GM12878 (cell line): ENCODE results near the gene SPRING1. TPM values are rescaled to one million over a fixed set of nuclear protein-coding genes. Genes with fewer than 3 reads are reported as not detected.

Experiments
- ATAC-seq: fragments of 200-7000 bp; cut with Tn5 transposase; 3 replicates; pipeline ENCODE4 v1.9.1; 2020; ENCODE audit warnings: mild to moderate bottlenecking, moderate library complexity
- BruUV-seq: library from RNA; stranded (reverse); fragments of 400-500 nt; replicated peaks from 2 replicates; lab custom pipeline; 2021; lab: Mats Ljungman, UMichigan
- CTCF ChIA-PET: fragments of 300-600 bp; sonication (Branson Sonifier 250); formaldehyde crosslinking; extraction: SDS; loops from one replicate; lab custom pipeline; 2021; ENCODE audit warnings: inconsistent platforms; lab: Yijun Ruan, JAX
- POLR2A ChIA-PET: fragments of 350-600 bp; formaldehyde crosslinking; extraction: SDS; loops from one replicate; lab custom pipeline; 2021; ENCODE audit warnings: inconsistent platforms; lab: Charles Lee
- RAD21 ChIA-PET: fragments of 300-600 bp; sonication (Branson Sonifier 250); formaldehyde crosslinking; loops from one replicate; lab custom pipeline; 2023; ENCODE audit warnings: antibody characterized with exemption; ENCODE audit not compliant: unreplicated experiment; lab: Charles Lee
- SMC1A ChIA-PET: fragments of 300-600 bp; sonication (Branson Sonifier 250); formaldehyde crosslinking; loops from one replicate; lab custom pipeline; 2023; ENCODE audit not compliant: unreplicated experiment, uncharacterized antibody; lab: Charles Lee
- DNase-seq: peaks from one replicate; pipeline ENCODE4 v3.0.0-alpha.2; 2011; ENCODE audit warnings: low read depth, low spot score
- FAIRE-seq: peaks from 3 replicates; lab custom pipeline; 2011; peaks lifted over from hg19 to GRCh38; lab: Jason Lieb, UNC
- H2AFZ ChIP-seq: 2 replicates; pipeline ENCODE4 v1.6.0; 2011; ENCODE audit warnings: low read depth, low read length, control low read depth; ENCODE audit not compliant: control insufficient read depth
- H3K27ac ChIP-seq: 2 replicates; pipeline ENCODE4 v1.5.1; 2011; ENCODE audit warnings: control low read depth; ENCODE audit not compliant: control insufficient read depth, insufficient read depth
- H3K27me3 ChIP-seq, 2 experiments: replicated peaks in 1 of 2; 2 replicates each; pipeline versions ENCODE4 v1.6.0 to v1.6.1; 2011; ENCODE audit warnings: low read length in 1 of 2; ENCODE audit not compliant: control insufficient read depth in 2 of 2, insufficient read depth in 2 of 2
- H3K36me3 ChIP-seq, 2 experiments: 2 replicates each; pipeline ENCODE4 v1.5.1; 2011; ENCODE audit warnings: low read length in 1 of 2; ENCODE audit not compliant: control insufficient read depth in 2 of 2, insufficient read depth in 2 of 2
- H3K4me1 ChIP-seq: 2 replicates; pipeline ENCODE4 v1.6.1; 2011; ENCODE audit warnings: mild to moderate bottlenecking, low read length, moderate library complexity, mixed read lengths; ENCODE audit not compliant: control insufficient read depth, insufficient read depth
- H3K4me2 ChIP-seq: 2 replicates; pipeline ENCODE4 v1.6.0; 2011; ENCODE audit warnings: control low read depth; ENCODE audit not compliant: control insufficient read depth, insufficient read depth
- H3K4me3 ChIP-seq: fragments of 200-600 bp; sonication (generic); 2 replicates; pipeline ENCODE4 v1.5.1; 2016
- H3K79me2 ChIP-seq: 2 replicates; pipeline ENCODE4 v1.6.0; 2011; ENCODE audit warnings: low read length; ENCODE audit not compliant: control insufficient read depth, insufficient read depth
- H3K9ac ChIP-seq: 2 replicates; pipeline ENCODE4 v1.8.0; 2011; ENCODE audit warnings: low read length, control low read depth, mixed read lengths; ENCODE audit not compliant: control insufficient read depth, insufficient read depth
- H3K9me3 ChIP-seq: replicated peaks from 3 replicates; pipeline ENCODE4 v1.5.1; 2011; ENCODE audit warnings: mild to moderate bottlenecking, low read length; ENCODE audit not compliant: control insufficient read depth, insufficient read depth
- H4K20me1 ChIP-seq: 2 replicates; pipeline ENCODE4 v1.6.0; 2011; ENCODE audit not compliant: control insufficient read depth, insufficient read depth
- ATF7 ChIP-seq: fragments of 450-650 bp; IDR thresholded peaks from 2 replicates; pipeline ENCODE4 v1.6.1; 2016; ENCODE audit warnings: low read depth, mild to moderate bottlenecking
- E2F4 ChIP-seq: IDR thresholded peaks from 2 replicates; pipeline ENCODE4 v1.6.1; 2012; ENCODE audit warnings: low read depth, low read length, improper control_type of control experiment
- IRF5 ChIP-seq: fragments of 450-650 bp; IDR thresholded peaks from 2 replicates; pipeline ENCODE4 v1.6.1; 2017; ENCODE audit warnings: borderline replicate concordance
- JUNB ChIP-seq: IDR thresholded peaks from 2 replicates; pipeline ENCODE4 v1.6.1; 2016; ENCODE audit warnings: antibody characterized with exemption, mild to moderate bottlenecking
- KDM1A ChIP-seq: fragments of 200-600 bp; sonication (generic); IDR thresholded peaks from 2 replicates; pipeline ENCODE4 v1.6.1; 2016; ENCODE audit warnings: borderline replicate concordance
- PAX5 ChIP-seq: IDR thresholded peaks from 2 replicates; pipeline ENCODE4 v1.6.1; 2011; ENCODE audit warnings: low read depth, low read length, borderline replicate concordance
- POU2F2 ChIP-seq: IDR thresholded peaks from 3 replicates; pipeline ENCODE4 v1.6.1; 2011; ENCODE audit warnings: low read depth, mild to moderate bottlenecking, low read length, borderline replicate concordance
- PRDM15 ChIP-seq: fragments of 450-650 bp; formaldehyde crosslinking; IDR thresholded peaks from 2 replicates; pipeline ENCODE4 v1.4.0; 2020; ENCODE audit warnings: mild to moderate bottlenecking, moderate library complexity
- RELA ChIP-seq: fragments of 450-650 bp; IDR thresholded peaks from 2 replicates; pipeline ENCODE4 v1.8.0; 2014; ENCODE audit warnings: borderline replicate concordance; ENCODE audit not compliant: partially characterized antibody
- SPI1 ChIP-seq: IDR thresholded peaks from 2 replicates; pipeline ENCODE4 v1.6.1; 2011; ENCODE audit warnings: low read depth, mild to moderate bottlenecking, low read length, moderate library complexity, borderline replicate concordance; ENCODE audit not compliant: insufficient read depth
- SREBF1 ChIP-seq: IDR thresholded peaks from 2 replicates; pipeline ENCODE4 v1.6.1; 2012; ENCODE audit warnings: mild to moderate bottlenecking, low read length
- SRF ChIP-seq, 2 experiments: IDR thresholded peaks; 2 replicates each; pipeline ENCODE4 v1.6.1; 2011; ENCODE audit warnings: low read depth in 2 of 2, low read length in 2 of 2, mild to moderate bottlenecking in 1 of 2, moderate library complexity in 1 of 2
- SUZ12 ChIP-seq: fragments of 200-600 bp; sonication (generic); IDR thresholded peaks from one replicate; pipeline ENCODE4 v1.6.1; 2018; ENCODE audit warnings: antibody characterized with exemption, mild to moderate bottlenecking; ENCODE audit not compliant: unreplicated experiment
- WGBS: methylation state at CpG from one replicate; pipeline ENCODE4 v1.1.6; 2016; ENCODE audit warnings: low lambda C conversion rate; ENCODE audit not compliant: insufficient replicate concordance, insufficient coverage; ENCODE audit errors: missing lambda C conversion rate; 5-methylcytosine and 5-hydroxymethylcytosine counted together
- in situ Hi-C: fragments of 300-500 bp; cut with MboI; formaldehyde crosslinking; loops from 9 replicates; pipeline ENCODE4 v1.14.3; 2018; ENCODE audit warnings: mixed read lengths
- intact Hi-C: fragments of 100-400 bp; cut with micrococcal nuclease; formaldehyde crosslinking; loops from one replicate; pipeline ENCODE4 v1.14.2; 2022; ENCODE audit not compliant: unreplicated experiment
- polyA plus RNA-seq, 11 experiments: library from polyadenylated mRNA; depleted of rRNA in 4 of 11; unstranded in 6 of 11; stranded (reverse) in 5 of 11; fragments of >200 nt; fragmentation: Nextera tagmentation in 4 of 11; fragmentation: Illumina TruSeq in 1 of 11; extraction: Ambion mirVana in 4 of 11; extraction: Trizol in 1 of 11; gene quantifications; 1 replicate in 1 of 11; 2 replicates in 10 of 11; pipeline versions ENCODE4 v1.2.1 to v1.2.3, GENCODE V29; 2011 to 2016; ENCODE audit warnings: inconsistent platforms in 2 of 11, missing spikeins in 2 of 11, low read depth in 1 of 11
- total RNA-seq, 4 experiments: library from RNA; depleted of rRNA in 3 of 4; stranded (reverse); fragments of >200 nt in 3 of 4; fragmentation: Illumina TruSeq in 1 of 4; extraction: Trizol in 1 of 4; gene quantifications; 2 replicates each; pipeline versions ENCODE4 v1.2.1 to v1.2.3, GENCODE V29; 2013 to 2021

The SPRING1 gene
- total and polyA plus RNA-seq, 10 of the 15 experiments (the other 5 are each of a cell fraction or from before 2014, with no cell fraction given): 2.5 to 25.7 (median 14.3) TPM

GRCh38 chr12:116714175-116714574, 23.7 kb downstream of the SPRING1 start:
- TF ChIP-seq SRF (IDR thresholded peaks at IDR 0.05; ENCODE audit: low read depth in 2 of 2, low read length in 2 of 2) (no peak), SPI1 (no peak), E2F4 (no peak), SREBF1 (no peak), RELA (no peak)
- intact Hi-C loops (no loop called here), in situ Hi-C loops (no loop called here)
- Histone ChIP-seq H3K79me2 (no peaks in the 10 kb centered on the region), H3K27ac (no peak overlapping the region), H4K20me1 (no peaks in the 10 kb centered on the region), H3K9ac (no peak overlapping the region), H3K36me3 (peaks cover 7 to 9% of the 10 kb centered on the region in 2 experiments), H2AFZ (no peak overlapping the region), H3K4me1 (no peaks in the 10 kb centered on the region), H3K4me2 (no peak overlapping the region), H3K9me3 (no peaks in the 10 kb centered on the region), H3K27me3 (no peaks in the 10 kb centered on the region), H3K4me3 (no peak overlapping the region)
- ChIA-PET CTCF (interaction anchor here (0.5 kb wide), 1 partner anchor 203 kb away, joined by 3 read pairs; no protein-coding TSS in a partner anchor), RAD21 (no interaction called here), POLR2A (no interaction called here), SMC1A (no interaction called here)
- ATAC-seq (no peak), FAIRE-seq (no peak), DNase-seq (no peak)
- no TSS peak for BruUV-seq
- WGBS: 73% methylated on average over 9 of the region's 9 CpGs

- H2AFZ ChIP-seq: no peak overlapping the region
- in situ Hi-C loops (no loop called here), intact Hi-C loops (no loop called here)
- H3K4me3 ChIP-seq: no peak overlapping the region
- POLR2A ChIA-PET: no interaction called here
- RAD21 ChIA-PET: no interaction called here
- no peak overlapping the region for H3K4me2 ChIP-seq
- SMC1A ChIA-PET: no interaction called here
- no peak for DNase-seq
- BruUV-seq: no TSS peak
- H3K36me3 ChIP-seq: peaks cover 5 to 7% of the 10 kb centered on the region in 2 experiments; a peak in 3 of 4 replicates
- no peaks in the 10 kb centered on the region for H3K4me1 ChIP-seq
- CTCF ChIA-PET: no interaction called here
- H3K79me2 ChIP-seq: no peaks in the 10 kb centered on the region
- H3K9ac ChIP-seq: no peak overlapping the region
- H4K20me1 ChIP-seq: no peaks in the 10 kb centered on the region
- FAIRE-seq: no peak
- no peaks in the 10 kb centered on the region for H3K9me3 ChIP-seq
- WGBS: 100% methylated on average over 2 of the region's 2 CpGs
- no peak for ATAC-seq
- no peaks in the 10 kb centered on the region for H3K27me3 ChIP-seq
- H3K27ac ChIP-seq: no peak overlapping the region
- TF ChIP-seq IRF5 (no peak), SUZ12 (no peak), ATF7 (no peak), JUNB (no peak), PAX5 (no peak), PRDM15 (CRISPR knock-in tag) (no peak), POU2F2 (no peak), KDM1A (no peak)
These were observed 24.3 kb downstream of the SPRING1 start for GRCh38 chr12:116713527-116713926.
